Measurements from ENCODE around the gene AVP. TPM values are rescaled to one million over a fixed set of nuclear protein-coding genes. Genes with fewer than 3 reads are reported as not detected.

AVP gene
- total RNA-seq, 1 experiment from 2014 or later: not detected

GRCh38 chr20:3109350-3110302 is 25.1 kb upstream of the AVP start:
- DNase-seq (ENCODE audit: low read depth): no peak

- DNase-seq (ENCODE audit: low read depth): no peak
Measured at GRCh38 chr20:3107464-3108025, 23.0 kb upstream of the AVP start.

GRCh38 chr20:3106658-3107463 is 22.3 kb upstream of the AVP start:
- no peak for DNase-seq (ENCODE audit: low read depth)

- DNase-seq (ENCODE audit: low read depth): no peak
Measured at GRCh38 chr20:3106185-3106584, 21.7 kb upstream of the AVP start.

- no peak for DNase-seq (ENCODE audit: low read depth)
Measured at GRCh38 chr20:3105256-3106137, 21.0 kb upstream of the AVP start.

GRCh38 chr20:3103369-3104032 is 19.0 kb upstream of the AVP start:
- DNase-seq (ENCODE audit: low read depth): no peak

GRCh38 chr20:3102575-3103368 is 18.2 kb upstream of the AVP start:
- no peak for DNase-seq (ENCODE audit: low read depth)

GRCh38 chr20:3101737-3102574 is 17.4 kb upstream of the AVP start:
- DNase-seq (ENCODE audit: low read depth): no peak

- DNase-seq (ENCODE audit: low read depth): no peak
Measured at GRCh38 chr20:3101251-3101650, 16.7 kb upstream of the AVP start.

- no peak for DNase-seq (ENCODE audit: low read depth)
Measured at GRCh38 chr20:3100480-3100879, 16.0 kb upstream of the AVP start.

GRCh38 chr20:3094848-3095629 is 10.5 kb upstream of the AVP start:
- DNase-seq (ENCODE audit: low read depth): no peak

- no peak for DNase-seq (ENCODE audit: low read depth)
Measured at GRCh38 chr20:3093861-3094361, 9.4 kb upstream of the AVP start.

GRCh38 chr20:3092611-3093379 is 8.3 kb upstream of the AVP start:
- no peak for DNase-seq (ENCODE audit: low read depth)

GRCh38 chr20:3090565-3090964 is 6.0 kb upstream of the AVP start:
- DNase-seq (ENCODE audit: low read depth): no peak

GRCh38 chr20:3088031-3088430 is 3.5 kb upstream of the AVP start:
- DNase-seq (ENCODE audit: low read depth): peak; percentile 34

GRCh38 chr20:3085571-3086072 is 1.1 kb upstream of the AVP start:
- no peak for DNase-seq (ENCODE audit: low read depth)

- no peak for DNase-seq (ENCODE audit: low read depth)
Measured at GRCh38 chr20:3084986-3085360, 449 bp upstream of the AVP start.
